K562 (cell line): ENCODE measurements around the gene KLRB1. TPM values are rescaled to one million over a fixed set of nuclear protein-coding genes. Genes with fewer than 3 reads are reported as not detected.

Experiments used
- ARHGAP35 ChIP-seq: fragments of 450-650 bp; IDR thresholded peaks from 2 replicates; pipeline ENCODE4 v1.6.1; 2018; ENCODE audit not compliant: partially characterized antibody
- ARID2 ChIP-seq: fragments of 450-650 bp; IDR thresholded peaks from 2 replicates; pipeline ENCODE4 v1.6.1; 2017; ENCODE audit warnings: antibody characterized with exemption, mild to moderate bottlenecking
- BRD4 ChIP-seq: fragments of 200-600 bp; sonication (generic); IDR thresholded peaks from 2 replicates; pipeline ENCODE4 v1.6.1; 2017; ENCODE audit warnings: inconsistent platforms
- FOXJ2 ChIP-seq: fragments of 200-800 bp; sonication (Bioruptor generic); IDR thresholded peaks from 2 replicates; pipeline ENCODE4 v1.6.1; 2016; ENCODE audit warnings: missing genetic modification characterization, missing compliant biosample characterization
- HDAC2 ChIP-seq: fragments of 450-650 bp; IDR thresholded peaks from 2 replicates; pipeline ENCODE4 v1.6.1; 2016; ENCODE audit warnings: mild to moderate bottlenecking
- HNRNPL ChIP-seq: fragments of 200-400 bp; formaldehyde crosslinking; IDR thresholded peaks from 2 replicates; pipeline ENCODE4 v1.6.1; 2017; ENCODE audit warnings: low read depth, mild to moderate bottlenecking, low read length
- KLF10 ChIP-seq: fragments of 250-450 bp; sonication (Bioruptor Pico); IDR thresholded peaks from 2 replicates; pipeline ENCODE4 v1.6.1; 2021; ENCODE audit warnings: matching md5 sums
- MCM3 ChIP-seq: fragments of 450-650 bp; IDR thresholded peaks from 2 replicates; pipeline ENCODE4 v1.6.1; 2016
- MCM5 ChIP-seq: fragments of 450-650 bp; IDR thresholded peaks from 2 replicates; pipeline ENCODE4 v1.6.1; 2016; ENCODE audit warnings: low read depth
- NFIX ChIP-seq: fragments of 250-450 bp; sonication (Bioruptor Pico); IDR thresholded peaks from 2 replicates; pipeline ENCODE4 v1.4.0; 2020; ENCODE audit warnings: low read depth, mild to moderate bottlenecking, moderate library complexity
- NUFIP1 ChIP-seq: fragments of 450-650 bp; IDR thresholded peaks from 2 replicates; pipeline ENCODE4 v1.6.1; 2018; ENCODE audit not compliant: partially characterized antibody
- OTX1 ChIP-seq: fragments of 450-650 bp; formaldehyde crosslinking; IDR thresholded peaks from 2 replicates; pipeline ENCODE4 v1.4.0; 2022; ENCODE audit warnings: mild to moderate bottlenecking
- U2AF1 ChIP-seq: fragments of 200-400 bp; formaldehyde crosslinking; optimal IDR thresholded peaks from 2 replicates; pipeline ENCODE3; 2017; ENCODE audit warnings: mild to moderate bottlenecking, low read depth, low read length, moderate library complexity
- ZKSCAN3 ChIP-seq: fragments of 250-450 bp; sonication (Bioruptor Pico); IDR thresholded peaks from 2 replicates; pipeline ENCODE4 v1.4.0; 2020
- ZNF41 ChIP-seq: fragments of 250-450 bp; sonication (Bioruptor Pico); conservative IDR thresholded peaks from 2 replicates; pipeline ENCODE4 v1.4.0; 2020; ENCODE audit warnings: mild to moderate bottlenecking
- ZSCAN29 ChIP-seq: fragments of 450-650 bp; IDR thresholded peaks from 2 replicates; pipeline ENCODE4 v1.6.1; 2017
- polyA plus RNA-seq, 8 experiments: library from polyadenylated mRNA; depleted of rRNA in 4 of 8; stranded (reverse) in 5 of 8; unstranded in 3 of 8; fragments of >200 nt; fragmentation: Nextera tagmentation in 2 of 8; fragmentation: Illumina TruSeq in 1 of 8; extraction: Ambion mirVana in 2 of 8; extraction: Trizol in 1 of 8; gene quantifications; 2 replicates each; pipeline versions ENCODE4 v1.2.1 to v1.2.3, GENCODE V29; 2011 to 2014; ENCODE audit warnings: inconsistent platforms in 1 of 8, missing spikeins in 1 of 8
- total RNA-seq, 7 experiments: library from RNA; depleted of rRNA in 6 of 7; stranded (reverse); fragments of >200 nt in 6 of 7; fragmentation: Illumina TruSeq in 2 of 7; extraction: Trizol in 2 of 7; gene quantifications; 2 replicates each; pipeline versions ENCODE4 v1.2.1 to v1.2.3, GENCODE V29; 2011 to 2021; ENCODE audit warnings: low replicate concordance in 1 of 7
- TF ChIP-seq, protein P1 (sequence below), 2 experiments: fragments of 150-350 bp in 1 of 2; IDR thresholded peaks; 2 replicates each; pipeline ENCODE4 v1.6.1; 2012 to 2016; ENCODE audit warnings: low read depth in 2 of 2, low read length in 2 of 2, mild to moderate bottlenecking in 1 of 2, moderate library complexity in 1 of 2

KLRB1 gene
- total and polyA plus RNA-seq, 9 of the 15 experiments (the other 6 are each of a cell fraction or from before 2014, with no cell fraction given) = not detected

- TF ChIP-seq, protein P1, sequence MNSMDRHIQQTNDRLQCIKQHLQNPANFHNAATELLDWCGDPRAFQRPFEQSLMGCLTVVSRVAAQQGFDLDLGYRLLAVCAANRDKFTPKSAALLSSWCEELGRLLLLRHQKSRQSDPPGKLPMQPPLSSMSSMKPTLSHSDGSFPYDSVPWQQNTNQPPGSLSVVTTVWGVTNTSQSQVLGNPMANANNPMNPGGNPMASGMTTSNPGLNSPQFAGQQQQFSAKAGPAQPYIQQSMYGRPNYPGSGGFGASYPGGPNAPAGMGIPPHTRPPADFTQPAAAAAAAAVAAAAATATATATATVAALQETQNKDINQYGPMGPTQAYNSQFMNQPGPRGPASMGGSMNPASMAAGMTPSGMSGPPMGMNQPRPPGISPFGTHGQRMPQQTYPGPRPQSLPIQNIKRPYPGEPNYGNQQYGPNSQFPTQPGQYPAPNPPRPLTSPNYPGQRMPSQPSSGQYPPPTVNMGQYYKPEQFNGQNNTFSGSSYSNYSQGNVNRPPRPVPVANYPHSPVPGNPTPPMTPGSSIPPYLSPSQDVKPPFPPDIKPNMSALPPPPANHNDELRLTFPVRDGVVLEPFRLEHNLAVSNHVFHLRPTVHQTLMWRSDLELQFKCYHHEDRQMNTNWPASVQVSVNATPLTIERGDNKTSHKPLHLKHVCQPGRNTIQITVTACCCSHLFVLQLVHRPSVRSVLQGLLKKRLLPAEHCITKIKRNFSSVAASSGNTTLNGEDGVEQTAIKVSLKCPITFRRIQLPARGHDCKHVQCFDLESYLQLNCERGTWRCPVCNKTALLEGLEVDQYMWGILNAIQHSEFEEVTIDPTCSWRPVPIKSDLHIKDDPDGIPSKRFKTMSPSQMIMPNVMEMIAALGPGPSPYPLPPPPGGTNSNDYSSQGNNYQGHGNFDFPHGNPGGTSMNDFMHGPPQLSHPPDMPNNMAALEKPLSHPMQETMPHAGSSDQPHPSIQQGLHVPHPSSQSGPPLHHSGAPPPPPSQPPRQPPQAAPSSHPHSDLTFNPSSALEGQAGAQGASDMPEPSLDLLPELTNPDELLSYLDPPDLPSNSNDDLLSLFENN (IDR thresholded peaks at IDR 0.05; ENCODE audit: low read depth in 2 of 2, low read length in 2 of 2) = no peak
- TF ChIP-seq U2AF1 = no peak
- TF ChIP-seq NFIX (CRISPR knock-in tag) = no peak
- no peak for TF ChIP-seq HDAC2
- no peak for TF ChIP-seq NUFIP1
- no peak for TF ChIP-seq FOXJ2 (tag)
- TF ChIP-seq OTX1 (CRISPR knock-in tag) = no peak
- no peak for TF ChIP-seq ZSCAN29
- TF ChIP-seq ZKSCAN3 (CRISPR knock-in tag) = no peak
- TF ChIP-seq BRD4 = no peak
- TF ChIP-seq MCM3 = no peak
- TF ChIP-seq KLF10 (CRISPR knock-in tag) = no peak
- TF ChIP-seq ARHGAP35 = no peak
- TF ChIP-seq HNRNPL = no peak
- TF ChIP-seq ZNF41 (CRISPR knock-in tag) = no peak
- no peak for TF ChIP-seq ARID2
- no peak for TF ChIP-seq MCM5
These were observed 43.6 kb upstream of the KLRB1 start (continued) for GRCh38 chr12:9651265-9651729.
